Activated CD4-positive, alpha-beta T cell treated with anti-CD3 and anti-CD28 coated beads for 1 hour (primary cell): ENCODE measurements around the gene TMEM215.
"Not testable (repeated sequence)": the region's sequence is repeated elsewhere in the genome, so short reads cannot be mapped to it uniquely, and the experiment has no call there.

Experiments used
- DNase-seq: peaks from one replicate; pipeline ENCODE4 v3.0.0-alpha.2; 2020

Gene TMEM215, protein sequence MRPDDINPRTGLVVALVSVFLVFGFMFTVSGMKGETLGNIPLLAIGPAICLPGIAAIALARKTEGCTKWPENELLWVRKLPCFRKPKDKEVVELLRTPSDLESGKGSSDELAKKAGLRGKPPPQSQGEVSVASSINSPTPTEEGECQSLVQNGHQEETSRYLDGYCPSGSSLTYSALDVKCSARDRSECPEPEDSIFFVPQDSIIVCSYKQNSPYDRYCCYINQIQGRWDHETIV

DNA sequence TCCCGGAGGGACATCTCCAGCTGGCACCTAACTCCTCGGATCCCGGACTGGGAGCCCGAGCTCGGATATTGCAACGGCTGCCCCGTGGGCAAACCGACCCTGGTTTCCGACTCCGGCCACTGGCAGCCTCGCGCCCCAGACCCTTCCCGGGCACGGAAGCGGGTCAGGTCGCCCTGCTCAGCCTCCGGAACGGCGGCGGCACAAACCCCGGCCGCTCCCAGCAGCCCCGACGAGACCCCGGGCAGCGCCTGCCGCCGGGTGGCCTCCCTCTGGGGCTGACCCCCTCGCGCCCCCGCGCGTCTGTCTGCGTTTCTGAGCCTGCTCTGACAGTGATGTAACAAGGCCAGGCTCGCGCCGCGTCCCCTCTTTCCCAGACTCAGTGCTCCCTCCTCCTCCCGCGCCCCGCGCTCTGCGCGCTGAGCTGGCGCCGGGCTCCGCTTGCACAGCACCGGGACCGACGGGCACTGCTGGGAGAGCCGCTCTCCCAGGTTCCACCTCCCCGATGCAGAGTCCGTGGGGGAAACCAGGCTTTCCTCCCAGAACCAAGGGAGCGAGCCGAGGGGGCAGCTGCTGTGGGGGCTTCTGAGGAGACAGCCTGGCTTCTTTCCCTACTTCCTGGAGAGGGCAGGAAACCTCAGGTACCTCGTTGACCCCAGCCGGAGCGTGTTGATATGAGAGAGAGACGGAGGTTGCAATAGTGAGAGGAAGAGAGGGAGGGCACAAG is at the start of gene TMEM215:
Gene TMEM215, plus strand, starts transcription at position 373 of the 724 bp plus-strand sequence. CDS start 644 bp downstream, outside the sequence.
- no peak for DNase-seq

DNA sequence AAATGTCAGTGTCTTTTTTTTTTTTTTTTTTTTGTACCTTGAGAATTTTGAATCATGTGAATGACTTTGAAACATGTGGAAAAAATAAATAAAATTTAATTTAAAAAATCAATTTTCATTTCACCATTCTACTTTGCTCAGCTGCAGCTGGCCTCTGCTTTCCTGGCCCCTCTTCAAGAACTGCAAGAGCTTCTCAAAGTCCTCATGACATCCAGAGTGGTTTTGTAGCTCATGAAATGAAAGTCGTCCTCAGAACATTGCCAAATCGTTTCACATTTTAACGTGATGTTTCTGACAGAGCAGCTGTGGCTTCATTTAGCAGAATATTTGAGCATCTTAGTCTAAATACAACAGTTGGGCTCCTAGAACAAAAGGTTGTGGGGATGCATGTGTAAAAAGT is 47.9 kb upstream of the TMEM215 start:
- no peak for DNase-seq

DNA sequence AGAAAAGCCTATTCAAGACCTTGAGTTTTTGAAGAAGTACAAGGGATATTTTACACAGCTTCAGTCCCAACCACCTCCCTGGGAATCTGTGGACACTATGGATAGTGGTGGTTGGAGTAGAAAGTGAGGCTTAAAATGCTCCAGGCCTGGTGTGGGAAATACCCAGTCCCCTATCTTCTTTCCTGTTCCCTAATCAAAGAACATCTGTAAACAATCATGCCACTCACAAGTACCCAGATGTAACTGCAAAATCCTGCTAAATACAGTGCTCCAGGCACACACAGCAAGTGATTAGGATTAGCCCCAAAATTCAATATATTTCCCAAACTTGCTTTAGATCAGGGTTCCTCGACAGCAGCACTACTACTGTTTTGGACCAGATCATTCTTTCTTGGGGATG is 46.0 kb upstream of the TMEM215 start:
- DNase-seq: no peak

DNA sequence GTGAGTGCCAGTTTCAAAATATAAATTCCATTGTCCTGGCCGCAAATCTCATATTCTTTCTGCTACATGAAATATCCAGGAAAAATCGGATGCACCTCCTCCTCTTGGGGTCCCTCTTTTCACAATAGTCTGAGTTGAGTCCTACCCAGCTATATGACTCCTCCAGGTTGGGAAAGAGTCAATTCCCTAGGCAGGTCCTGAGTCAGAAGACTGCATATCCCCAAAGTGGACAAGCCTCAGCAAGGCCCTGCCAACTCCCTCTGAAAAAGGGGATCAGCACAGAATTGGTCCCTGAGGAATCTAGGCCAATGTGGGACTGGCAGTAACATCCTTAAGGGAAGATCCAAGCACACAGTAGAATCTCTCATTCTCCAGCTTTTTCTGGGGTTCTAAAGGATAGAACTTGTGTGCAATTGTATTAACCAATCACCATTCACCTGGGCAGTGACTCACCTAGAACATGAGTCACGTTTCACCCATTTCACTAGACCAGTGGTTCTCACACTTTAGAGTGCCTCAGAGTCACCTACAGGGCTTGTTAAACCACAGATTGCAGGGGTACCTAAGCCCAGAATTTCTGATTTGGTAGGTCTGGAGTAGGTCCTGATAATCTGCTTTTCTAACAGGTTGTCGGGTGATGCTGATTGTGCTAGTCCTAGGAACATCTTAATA is 44.7 kb upstream of the TMEM215 start:
- DNase-seq: no peak

DNA sequence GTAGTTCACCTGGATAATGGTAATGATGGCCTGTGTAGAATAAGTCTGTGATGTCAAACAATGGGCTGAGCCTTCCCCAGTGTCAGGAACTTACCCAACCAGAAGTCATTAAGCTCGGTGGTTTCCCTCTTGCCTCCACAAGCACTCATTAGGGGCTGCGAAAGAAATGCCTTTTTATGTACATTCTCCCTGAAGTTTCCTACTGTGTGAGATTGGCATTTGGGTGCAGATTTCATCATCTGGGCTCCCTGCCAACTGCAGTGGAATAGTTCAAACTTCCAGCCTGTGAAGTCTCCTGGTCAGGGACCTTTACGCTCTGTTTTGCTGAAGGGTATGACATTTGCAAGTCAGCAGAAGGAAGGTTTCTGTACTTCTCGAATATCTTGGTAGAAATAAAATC is 41.6 kb upstream of the TMEM215 start:
- no peak for DNase-seq

DNA sequence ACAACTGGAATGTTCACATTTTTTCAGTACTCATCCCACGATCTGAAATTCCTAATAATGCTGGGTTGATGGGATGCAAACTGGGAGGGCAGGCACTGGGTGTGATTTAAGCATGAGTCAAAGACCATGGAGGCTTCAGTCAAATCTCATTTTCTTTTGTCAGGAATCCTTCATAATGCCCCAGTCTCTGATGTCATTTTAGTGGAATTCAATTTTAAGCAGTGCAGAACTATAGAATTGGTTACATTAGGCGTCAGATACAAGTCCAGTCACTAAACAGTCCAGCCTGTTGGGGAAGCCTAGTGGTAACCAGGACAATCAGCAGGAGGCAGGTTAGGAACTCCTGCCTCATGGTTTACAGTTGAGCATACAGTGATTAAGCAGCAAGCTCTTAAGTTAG is 41.0 kb upstream of the TMEM215 start:
- no peak for DNase-seq

DNA sequence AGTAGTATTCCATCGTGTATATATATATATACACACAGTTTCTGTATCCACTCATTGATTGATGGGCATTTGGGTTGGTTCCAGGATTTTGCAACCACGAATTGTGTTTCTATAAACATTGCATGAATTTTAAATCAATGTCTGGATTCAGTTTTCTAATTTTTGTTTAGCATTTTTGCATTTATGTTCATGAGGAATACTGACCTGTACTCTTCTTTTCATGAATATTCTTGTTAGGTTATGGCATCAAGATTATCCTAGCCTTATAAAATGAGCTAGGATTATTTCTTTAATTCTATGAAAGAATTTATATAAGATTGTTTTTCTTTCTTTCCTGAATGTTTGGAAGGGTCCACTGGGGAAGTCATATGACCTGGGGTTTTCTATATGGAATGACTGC is 35.3 kb upstream of the TMEM215 start:
- DNase-seq: no peak

DNA sequence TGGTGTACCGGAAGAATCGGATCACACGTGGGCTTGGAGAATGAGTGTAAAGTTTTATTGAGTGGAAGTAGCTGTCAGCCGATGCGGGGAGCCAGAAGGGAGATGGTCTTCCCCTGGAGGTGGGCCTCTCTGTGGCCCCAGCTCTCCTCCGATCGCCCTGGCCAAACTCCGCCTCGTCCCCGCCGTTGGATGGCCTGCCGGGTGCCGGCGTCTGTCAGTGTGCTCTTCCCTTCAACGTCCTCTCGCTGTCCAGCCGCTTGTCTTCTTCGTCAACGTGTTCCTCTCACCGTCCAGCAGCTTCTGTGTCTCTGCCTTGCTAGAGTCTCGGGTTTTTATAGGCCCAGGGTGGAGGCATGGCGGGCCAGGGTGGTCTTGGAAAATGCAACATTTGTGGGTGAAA is 27.6 kb upstream of the TMEM215 start:
- DNase-seq: no peak

DNA sequence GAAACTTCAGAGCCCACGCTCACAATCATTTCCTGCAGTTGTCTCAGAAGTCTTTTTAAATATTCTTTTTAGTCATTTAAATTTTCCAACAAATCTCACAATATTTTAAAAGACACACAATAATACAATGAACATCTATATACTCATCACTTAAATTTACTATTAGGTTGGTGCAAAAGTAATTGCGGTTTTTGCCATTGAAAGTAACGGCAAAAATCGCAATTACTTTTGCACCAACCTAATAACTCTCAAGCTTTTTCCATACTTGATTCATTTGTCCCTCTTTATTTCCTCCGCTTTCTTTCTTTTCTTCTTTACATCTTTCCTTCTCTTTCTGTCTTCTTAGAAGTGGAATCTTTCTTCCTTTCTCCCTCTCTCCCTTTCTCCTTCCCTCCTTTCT is 19.2 kb upstream of the TMEM215 start:
- DNase-seq: no peak

DNA sequence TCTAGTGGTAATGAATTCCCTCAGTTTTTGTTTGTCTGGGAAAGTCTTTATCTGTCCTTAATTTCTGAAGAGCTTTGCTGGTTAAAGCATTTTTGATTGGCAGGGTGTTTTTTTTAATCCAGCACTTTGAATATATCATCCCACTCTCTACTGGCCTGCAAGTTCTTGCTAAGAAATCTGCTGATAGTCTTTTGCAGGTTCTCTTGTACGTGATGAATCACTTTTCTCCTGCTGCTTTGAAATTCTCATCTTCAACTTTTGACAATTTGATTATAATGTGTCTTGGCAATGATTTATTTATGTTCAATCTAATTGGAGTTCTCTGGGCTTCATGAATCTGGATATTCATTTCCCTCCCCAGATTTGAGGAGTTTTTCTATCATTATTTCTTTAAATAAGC is 8.1 kb upstream of the TMEM215 start:
- DNase-seq: no peak

DNA sequence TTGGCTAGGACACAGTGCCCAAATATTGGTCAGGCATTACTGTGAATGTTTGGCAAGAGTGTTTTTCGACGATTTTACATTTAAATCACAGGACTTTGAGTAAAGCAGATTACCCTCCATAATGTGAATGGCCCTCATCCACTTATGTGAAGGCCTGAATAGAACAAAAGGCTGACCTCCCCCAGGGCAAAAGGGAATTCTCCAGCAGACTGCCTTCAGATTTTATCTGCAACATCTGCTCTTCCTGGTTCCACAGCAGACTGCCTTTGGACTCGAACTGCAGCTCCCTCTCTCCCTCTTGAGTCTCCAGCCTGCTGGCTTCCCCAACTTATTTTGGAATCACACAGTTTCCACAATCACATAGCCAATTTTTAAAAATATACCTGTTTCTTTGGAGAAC is 7.1 kb upstream of the TMEM215 start:
- no peak for DNase-seq

DNA sequence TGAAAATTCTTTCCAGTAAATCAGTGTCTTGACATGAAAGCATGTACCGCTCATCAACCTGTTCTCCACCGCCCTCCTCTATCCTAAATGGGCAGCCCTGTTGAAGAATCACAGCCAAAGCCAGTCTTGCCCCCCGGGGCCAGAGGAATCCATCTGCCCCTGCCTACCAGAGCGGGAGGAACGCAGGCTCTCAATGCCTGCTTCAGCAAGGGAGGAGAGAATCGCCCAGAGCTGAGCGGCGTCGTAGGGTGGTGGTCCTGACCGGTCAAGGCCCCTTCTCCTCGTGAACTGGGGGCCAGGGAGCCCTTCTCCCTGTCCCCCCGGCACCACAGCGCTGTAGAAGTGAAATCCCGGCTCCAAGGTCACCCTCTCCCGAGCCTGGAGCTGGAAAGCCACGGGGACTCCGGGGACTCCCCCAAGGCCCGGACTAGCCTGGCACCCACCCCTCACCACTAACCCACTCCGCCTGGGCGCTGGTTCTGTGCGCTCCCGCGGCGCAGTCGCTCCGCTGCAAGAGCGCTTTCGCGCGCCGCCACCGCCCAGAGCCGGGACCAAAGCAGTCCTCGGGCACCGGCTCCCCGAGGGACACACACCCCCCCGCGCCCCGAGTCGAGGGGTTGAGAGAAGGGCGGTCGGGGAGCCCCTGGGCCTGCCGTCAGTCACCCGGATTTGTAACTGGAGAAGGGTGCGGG is 718 bp upstream of the TMEM215 start:
- DNase-seq: no peak

DNA sequence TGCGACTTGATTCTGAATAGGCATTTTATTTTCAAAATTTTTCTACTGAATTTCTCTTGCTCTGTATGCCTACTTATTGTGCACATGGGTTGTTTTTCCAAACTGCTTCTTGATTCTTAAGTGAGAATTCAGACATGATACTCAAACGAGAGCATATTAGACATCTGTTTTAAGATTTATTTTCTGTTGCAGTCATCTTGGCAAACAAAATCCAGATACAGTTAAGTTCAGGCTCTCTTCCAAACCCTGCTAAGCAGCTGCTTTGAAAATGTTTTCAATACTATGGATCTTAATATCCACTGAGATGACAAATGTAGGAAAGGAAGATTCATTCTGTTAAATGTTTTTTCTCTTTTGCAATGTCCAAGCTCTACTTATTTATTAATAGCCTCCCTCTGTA is 4.5 kb downstream of the TMEM215 start:
- DNase-seq: no peak

DNA sequence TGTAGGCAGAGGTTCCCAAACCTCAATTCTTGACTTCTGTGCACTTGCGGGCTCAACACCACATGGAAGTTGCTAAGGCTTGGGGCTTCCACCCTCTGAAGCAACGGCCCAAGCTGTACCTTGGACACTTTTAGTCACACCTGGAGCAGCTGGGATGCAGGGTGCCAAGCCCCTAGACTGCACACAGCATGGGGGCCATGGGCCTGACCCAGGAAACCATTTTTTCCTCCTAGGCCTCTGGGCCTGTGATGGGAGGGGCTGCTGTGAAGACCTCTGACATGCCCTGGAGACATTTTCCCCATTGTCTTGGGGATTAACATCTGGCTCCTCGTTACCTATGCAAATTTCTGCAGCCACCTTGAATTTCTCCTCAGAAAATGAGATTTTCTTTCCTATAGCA is 12.7 kb downstream of the TMEM215 start:
- not testable (repeated sequence) for DNase-seq

DNA sequence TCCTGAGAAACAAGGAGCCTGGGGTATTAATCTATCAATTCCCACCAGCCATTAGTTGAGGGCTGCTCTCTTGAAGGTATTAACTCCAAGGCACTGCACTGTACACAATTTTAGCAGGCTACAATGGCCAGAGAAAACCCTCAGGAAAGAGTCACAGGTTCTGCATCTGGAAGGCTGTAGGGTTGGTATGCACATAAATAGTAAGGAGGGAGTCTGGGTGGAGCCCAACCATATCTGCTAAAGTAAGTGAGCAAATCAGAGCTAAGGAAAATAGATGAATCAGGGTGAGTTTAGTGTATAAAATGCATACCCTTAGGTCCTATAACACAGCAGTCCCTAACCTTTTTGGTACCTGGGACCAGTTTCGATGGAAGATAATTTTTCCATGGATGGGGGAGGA is 18.2 kb downstream of the TMEM215 start:
- no peak for DNase-seq

DNA sequence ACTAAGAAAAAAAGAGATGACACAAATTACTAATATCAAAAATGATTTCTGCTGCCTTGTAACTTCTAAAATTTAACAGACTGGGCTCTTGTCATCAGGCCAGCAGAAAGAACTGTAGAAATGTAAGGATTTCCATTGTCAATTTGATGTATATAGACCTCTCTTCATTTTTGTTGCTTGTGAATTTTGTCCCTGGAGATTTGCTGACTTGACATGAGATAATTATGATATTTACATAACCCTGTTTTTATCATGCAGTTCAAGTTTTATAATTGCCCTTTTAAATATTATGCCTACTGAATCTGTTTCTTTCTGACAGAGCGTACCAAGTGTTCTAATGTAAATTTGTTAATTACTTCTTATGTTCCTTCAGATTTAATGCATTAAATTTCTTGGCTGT is 23.9 kb downstream of the TMEM215 start:
- DNase-seq: no peak

DNA sequence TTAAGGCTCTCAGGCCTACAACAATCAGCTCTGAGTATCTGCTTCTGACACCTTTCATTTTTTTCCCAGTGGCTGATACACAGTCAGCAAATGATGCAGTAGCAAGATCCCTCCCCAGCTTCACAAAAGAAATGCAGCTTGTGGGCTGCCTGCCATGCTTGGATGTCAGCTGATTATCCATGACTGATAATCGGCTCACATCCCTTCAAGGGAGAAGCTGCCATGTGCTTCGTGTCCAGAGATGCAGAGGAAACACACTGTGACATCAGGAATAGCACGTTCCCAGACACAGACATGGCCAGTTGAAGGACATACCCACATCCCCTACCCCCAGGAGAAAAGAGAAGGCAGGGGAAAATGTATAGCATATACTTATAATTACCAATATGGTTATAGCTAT is 27.9 kb downstream of the TMEM215 start:
- no peak for DNase-seq

DNA sequence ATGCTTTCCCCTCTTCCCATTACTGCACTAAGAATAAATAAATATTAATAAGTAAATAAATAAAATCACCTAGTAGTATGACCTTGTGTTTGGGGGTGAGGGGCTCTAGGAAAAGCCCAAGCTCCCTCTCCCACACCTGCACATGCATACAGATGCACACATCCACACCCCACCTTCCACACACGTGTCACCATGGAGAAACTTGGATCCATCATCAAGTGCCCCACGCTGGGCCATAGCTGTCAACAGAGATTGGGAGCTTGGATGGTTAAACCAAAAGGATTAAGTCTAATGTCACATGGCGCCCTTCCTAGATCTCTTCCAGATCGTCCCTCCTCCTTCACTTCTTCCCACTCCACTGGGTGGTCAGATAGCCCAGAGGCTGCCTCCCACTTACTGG is 37.0 kb downstream of the TMEM215 start:
- no peak for DNase-seq

DNA sequence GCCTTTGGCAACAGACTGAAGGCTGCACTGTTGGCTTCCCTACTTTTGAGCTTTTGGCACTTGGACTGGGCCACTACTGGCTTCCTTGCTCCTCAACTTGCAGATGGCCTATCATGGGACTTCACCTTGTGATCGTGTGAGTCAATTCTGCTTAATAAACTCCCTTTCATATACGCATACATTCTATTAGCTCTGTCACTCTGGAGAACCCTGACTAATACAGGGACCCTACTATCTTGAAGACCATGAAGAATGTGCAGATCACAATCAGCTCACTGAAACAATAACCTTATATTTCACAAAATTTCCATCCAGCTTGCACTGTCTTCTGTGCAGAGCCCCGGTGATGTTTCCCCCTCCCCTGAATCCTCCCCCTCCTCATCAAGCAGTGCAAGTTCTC is 39.8 kb downstream of the TMEM215 start:
- DNase-seq: no peak

DNA sequence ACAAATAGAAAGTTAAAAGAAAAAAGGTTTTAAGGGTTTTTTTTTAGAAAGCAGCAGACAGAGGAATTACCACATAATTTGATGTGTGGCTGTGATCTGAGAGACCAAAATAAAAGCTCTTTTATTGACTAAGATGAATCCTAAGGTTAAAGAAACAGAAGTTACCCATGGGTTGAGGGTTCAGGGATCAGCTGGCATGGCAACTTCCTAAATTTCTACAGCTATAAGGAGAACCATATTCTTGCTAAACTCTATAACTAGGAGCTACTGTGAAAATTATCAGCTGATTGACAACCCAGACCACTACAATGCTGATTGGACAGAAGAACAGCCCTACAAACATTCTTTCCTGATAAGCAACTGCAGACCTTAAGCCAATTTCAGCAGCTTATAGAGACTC is 40.2 kb downstream of the TMEM215 start:
- DNase-seq: no peak

DNA sequence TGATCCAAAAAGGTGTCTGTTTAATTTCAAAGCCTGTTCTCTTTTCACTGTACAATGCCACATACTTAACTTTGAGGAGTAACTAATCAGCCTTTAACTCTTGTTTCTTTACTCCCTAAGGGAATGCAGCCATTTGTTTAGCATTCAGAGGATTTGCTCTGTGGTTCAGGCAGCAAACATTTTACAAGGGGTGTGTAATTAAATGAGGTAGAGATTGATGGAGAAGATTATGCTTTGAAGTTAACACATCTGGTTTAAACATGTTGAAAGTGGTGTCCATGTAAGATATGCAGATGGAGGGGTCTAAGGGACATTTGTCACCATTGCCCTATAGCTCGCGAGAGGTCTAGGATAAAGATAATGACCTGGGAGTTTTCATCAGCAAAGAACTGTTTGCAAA is 41.9 kb downstream of the TMEM215 start:
- DNase-seq: no peak

DNA sequence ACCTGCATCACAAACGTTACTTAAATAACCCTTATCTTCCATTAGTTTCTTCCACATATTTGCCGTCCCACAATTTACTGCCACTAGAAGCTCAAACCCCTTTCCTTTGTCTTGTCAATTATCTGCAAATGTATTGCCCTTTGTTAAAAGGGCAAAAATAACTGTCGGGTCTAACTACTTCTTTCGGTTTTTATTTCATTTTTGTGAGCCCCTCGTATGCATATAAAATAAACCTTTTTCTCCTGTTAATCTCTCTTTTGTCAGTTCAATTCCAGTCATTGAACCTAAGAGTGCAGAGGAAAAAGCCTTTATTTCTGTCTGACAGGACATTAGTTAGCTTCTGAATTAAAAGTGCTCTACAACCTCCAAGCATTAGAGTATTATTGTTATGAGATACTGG is 45.5 kb downstream of the TMEM215 start:
- no peak for DNase-seq

DNA sequence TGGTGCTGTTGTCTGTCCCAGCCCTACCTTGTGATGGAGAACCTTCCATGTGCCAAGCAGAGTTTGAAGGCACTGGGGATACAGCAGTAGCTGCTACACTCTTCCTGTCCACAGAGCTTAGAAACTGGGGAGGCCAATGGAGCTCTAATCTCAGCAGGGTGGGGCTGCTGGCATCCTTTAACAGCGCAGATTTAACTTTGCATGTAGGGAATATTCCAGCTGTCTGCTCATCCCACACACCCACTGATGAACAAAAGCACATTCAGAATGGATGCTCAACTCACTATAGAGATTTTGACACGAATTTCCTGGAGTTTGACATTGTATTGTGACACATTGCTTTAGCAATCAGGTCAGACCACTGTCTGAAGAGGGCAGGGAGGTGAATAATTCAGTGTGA is 49.0 kb downstream of the TMEM215 start:
- no peak for DNase-seq
